NB4 (cell line): ENCODE measurements around the gene PTPN2.

Source experiments
- DNase-seq: peaks from one replicate; pipeline ENCODE4 v3.0.0; 2010; ENCODE audit warnings: low read depth
- H3K4me3 ChIP-seq: one replicate; pipeline ENCODE4 v1.5.1; 2011; ENCODE audit warnings: mild to moderate bottlenecking, low read depth, low read length, moderate library complexity
- MYC ChIP-seq: IDR thresholded peaks from 2 replicates; pipeline ENCODE4 v1.6.1; 2011; ENCODE audit warnings: low read depth, low read length
- POLR2A ChIP-seq: IDR thresholded peaks from 2 replicates; pipeline ENCODE4 v1.6.1; 2011; ENCODE audit warnings: mild to moderate bottlenecking; ENCODE audit not compliant: insufficient read length; ENCODE audit errors: extremely low read depth
- TF ChIP-seq, protein P1 (sequence below): IDR thresholded peaks from 2 replicates; pipeline ENCODE4 v1.6.1; 2011; ENCODE audit warnings: low read depth, low read length
- TF ChIP-seq, protein P2 (sequence below): IDR thresholded peaks from one replicate; pipeline ENCODE4 v1.5.1; 2012; ENCODE audit warnings: low read depth, low read length

Gene PTPN2

DNA sequence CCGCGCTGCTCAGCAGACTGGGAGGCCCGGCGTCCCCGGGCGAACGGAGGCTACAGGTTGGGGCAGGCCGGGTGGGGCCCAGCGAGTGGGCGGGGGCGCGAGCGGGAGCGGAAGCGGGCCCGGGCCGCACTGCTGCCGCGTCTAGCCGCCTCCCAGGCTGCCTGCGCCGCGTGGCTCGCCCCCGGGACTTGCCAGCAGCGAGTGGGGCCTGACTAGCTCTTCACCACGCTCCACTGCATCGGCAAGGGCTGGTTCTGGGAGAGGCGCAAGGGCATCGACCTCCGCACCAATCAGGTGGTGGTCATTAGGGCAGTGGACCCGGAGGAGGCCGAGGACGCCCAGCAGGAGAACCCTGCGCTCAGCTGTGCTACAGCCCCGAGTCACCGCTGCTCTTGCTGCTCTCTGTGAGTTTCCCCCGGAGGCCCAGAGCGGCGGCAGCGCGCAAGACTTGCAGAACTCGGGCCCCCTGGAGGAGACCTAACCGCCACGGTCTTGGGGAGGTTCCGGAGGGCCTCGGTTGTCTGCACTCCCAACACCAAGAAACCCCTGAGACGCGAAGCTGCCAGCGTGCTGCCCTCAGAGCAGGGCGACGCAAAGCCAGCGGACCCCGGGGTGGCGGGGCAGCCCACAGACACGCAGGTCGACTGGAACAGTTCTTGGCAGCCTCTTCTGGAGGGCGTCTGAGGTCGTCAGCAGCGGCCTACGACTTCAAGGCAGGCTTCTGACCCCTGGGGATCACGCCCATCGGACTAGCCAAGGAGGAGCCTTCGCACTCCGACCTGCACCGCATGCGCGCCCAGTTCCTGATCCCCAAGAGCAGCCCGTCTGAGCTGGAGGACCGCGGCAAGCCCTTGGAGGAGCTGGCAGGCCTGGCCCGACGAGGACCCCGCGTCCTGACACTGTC lies 27.2 kb upstream of the PTPN2 start:
- no peak overlapping the region for H3K4me3 ChIP-seq
- no peak for DNase-seq
- TF ChIP-seq MYC (no peak), POLR2A (no peak)
- TF ChIP-seq, protein P1, sequence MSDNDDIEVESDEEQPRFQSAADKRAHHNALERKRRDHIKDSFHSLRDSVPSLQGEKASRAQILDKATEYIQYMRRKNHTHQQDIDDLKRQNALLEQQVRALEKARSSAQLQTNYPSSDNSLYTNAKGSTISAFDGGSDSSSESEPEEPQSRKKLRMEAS, result no peak
- TF ChIP-seq, protein P2, sequence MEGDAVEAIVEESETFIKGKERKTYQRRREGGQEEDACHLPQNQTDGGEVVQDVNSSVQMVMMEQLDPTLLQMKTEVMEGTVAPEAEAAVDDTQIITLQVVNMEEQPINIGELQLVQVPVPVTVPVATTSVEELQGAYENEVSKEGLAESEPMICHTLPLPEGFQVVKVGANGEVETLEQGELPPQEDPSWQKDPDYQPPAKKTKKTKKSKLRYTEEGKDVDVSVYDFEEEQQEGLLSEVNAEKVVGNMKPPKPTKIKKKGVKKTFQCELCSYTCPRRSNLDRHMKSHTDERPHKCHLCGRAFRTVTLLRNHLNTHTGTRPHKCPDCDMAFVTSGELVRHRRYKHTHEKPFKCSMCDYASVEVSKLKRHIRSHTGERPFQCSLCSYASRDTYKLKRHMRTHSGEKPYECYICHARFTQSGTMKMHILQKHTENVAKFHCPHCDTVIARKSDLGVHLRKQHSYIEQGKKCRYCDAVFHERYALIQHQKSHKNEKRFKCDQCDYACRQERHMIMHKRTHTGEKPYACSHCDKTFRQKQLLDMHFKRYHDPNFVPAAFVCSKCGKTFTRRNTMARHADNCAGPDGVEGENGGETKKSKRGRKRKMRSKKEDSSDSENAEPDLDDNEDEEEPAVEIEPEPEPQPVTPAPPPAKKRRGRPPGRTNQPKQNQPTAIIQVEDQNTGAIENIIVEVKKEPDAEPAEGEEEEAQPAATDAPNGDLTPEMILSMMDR, result no peak

DNA sequence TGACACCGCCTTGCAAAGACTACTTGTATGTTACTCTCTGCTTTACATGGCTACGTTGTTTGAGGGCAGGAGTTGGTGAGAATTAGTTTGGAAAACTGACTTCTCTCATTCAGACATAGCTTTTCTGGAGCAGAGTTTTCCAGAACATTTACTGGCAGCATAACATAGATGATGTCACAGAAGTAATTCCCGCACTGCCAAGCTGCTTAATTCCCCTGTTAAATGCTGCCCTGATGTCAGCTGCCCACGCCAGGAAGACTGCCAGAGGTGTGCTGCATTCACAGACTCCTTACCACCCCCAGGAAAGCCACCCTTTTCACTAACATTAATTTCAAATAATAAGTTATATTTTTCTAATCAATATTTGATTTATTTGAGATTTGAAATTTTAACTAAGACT lies 24.7 kb upstream of the PTPN2 start:
- TF ChIP-seq POLR2A (no peak), MYC (no peak)
- TF ChIP-seq, protein P2, result no peak
- TF ChIP-seq, protein P1, result no peak
- no peak for DNase-seq
- no peak overlapping the region for H3K4me3 ChIP-seq

DNA sequence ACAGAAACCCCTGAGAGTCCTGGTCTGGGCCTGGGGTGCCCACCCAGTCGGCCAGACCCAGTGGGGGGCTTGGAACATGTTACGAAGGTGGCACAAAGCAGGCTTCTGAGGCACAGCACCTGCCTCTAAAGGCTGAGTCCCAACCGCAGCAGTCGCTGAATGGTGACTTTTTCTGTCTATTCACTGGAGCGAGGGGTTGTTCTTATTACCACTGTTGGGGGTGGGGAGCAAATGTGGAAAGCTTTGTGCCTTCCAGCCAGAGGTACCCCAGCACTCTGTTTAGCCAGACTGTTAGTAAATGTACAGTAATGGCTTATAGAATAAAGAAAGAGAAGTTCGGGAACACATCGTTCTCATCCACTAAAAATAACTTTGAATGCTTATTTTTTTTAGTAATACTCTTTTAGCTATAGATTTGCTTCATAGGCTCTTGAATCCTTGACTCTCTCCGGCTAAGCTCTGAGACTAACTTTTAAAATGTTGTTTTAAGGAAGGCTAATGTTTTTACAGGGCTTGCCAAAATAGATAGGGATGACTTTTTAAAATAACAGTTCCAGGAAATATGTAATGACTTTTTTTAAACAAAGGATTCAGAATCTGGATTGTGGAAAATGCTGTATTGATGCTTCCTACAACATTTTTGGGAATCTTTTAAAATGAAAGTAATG lies 23.4 kb upstream of the PTPN2 start:
- TF ChIP-seq MYC, result no peak
- TF ChIP-seq, protein P2, result no peak
- TF ChIP-seq POLR2A, result no peak
- TF ChIP-seq, protein P1, result no peak
- DNase-seq, result no peak
- H3K4me3 ChIP-seq, result no peak overlapping the region

- H3K4me3 ChIP-seq, result no peak overlapping the region
- no peak for TF ChIP-seq POLR2A
- TF ChIP-seq MYC, result no peak
- TF ChIP-seq, protein P1, result no peak
- TF ChIP-seq, protein P2, result no peak
- DNase-seq, result no peak
Observed at GRCh38 chr18:12906773-12907172, 22.7 kb upstream of the PTPN2 start.

DNA sequence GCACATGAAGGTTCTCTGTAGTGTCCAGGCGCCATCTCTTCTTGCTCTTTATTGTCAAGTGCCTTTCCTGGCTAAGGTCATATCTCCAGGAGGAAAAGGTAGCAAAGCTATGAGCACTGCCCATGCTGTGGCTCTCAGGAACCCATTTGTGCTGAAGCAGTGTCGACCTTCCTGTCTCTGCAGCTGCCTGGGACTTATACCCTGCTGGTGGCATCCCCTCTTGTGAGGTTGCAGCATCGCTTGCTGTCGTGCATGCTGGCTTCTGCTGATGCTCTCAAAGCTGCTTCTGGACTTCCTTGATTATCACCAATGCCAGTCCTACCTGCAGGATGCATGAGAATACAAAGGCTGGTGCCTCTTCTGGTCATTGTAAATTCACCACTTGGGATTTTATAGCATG lies 22.1 kb upstream of the PTPN2 start:
- H3K4me3 ChIP-seq, result no peak overlapping the region
- TF ChIP-seq, protein P1, result no peak
- TF ChIP-seq MYC, result no peak
- no peak for TF ChIP-seq POLR2A
- TF ChIP-seq, protein P2, result no peak
- DNase-seq, result no peak
